H54 (cell line): ENCODE measurements around the gene HOXA3.

ENCODE experiments used
- DNase-seq: peaks from one replicate; pipeline ENCODE4 v3.0.0; 2011; ENCODE audit warnings: low spot score, mixed read lengths; ENCODE audit not compliant: insufficient read length
- FAIRE-seq: peaks from 3 replicates; lab custom pipeline; 2011; peaks lifted over from hg19 to GRCh38; lab: Jason Lieb, UNC
- POLR2A ChIP-seq: IDR thresholded peaks from 2 replicates; pipeline ENCODE4 v1.6.1; 2011; ENCODE audit warnings: low read depth, mild to moderate bottlenecking, low read length

The HOXA3 gene

GRCh38 chr7:27078616-27079233, 73.7 kb downstream of the HOXA3 start:
- no peak for TF ChIP-seq POLR2A
- no peak for DNase-seq
- no peak for FAIRE-seq

GRCh38 chr7:27073076-27073475, 79.3 kb downstream of the HOXA3 start:
- TF ChIP-seq POLR2A, result no peak
- no peak for DNase-seq
- FAIRE-seq, result peak; percentile 84

- TF ChIP-seq POLR2A, result no peak
- DNase-seq, result no peak
- FAIRE-seq, result no peak
These were observed 80.6 kb downstream of the HOXA3 start for GRCh38 chr7:27071622-27072390.

- no peak for FAIRE-seq
- no peak for DNase-seq
- no peak for TF ChIP-seq POLR2A
These were observed 84.1 kb downstream of the HOXA3 start for GRCh38 chr7:27068259-27068658.

GRCh38 chr7:27066148-27066547, 86.2 kb downstream of the HOXA3 start:
- DNase-seq, result no peak
- FAIRE-seq, result peak; percentile 23
- no peak for TF ChIP-seq POLR2A

- FAIRE-seq, result no peak
- no peak for DNase-seq
These were observed 86.7 kb downstream of the HOXA3 start for GRCh38 chr7:27065709-27066108.

GRCh38 chr7:27064661-27065060, 87.7 kb downstream of the HOXA3 start:
- FAIRE-seq, result no peak
- no peak for TF ChIP-seq POLR2A

More at GRCh38 chr7:27065709-27066108, 86.7 kb downstream of the HOXA3 start:
- TF ChIP-seq POLR2A, result no peak

GRCh38 chr7:27064159-27064558, 88.2 kb downstream of the HOXA3 start:
- FAIRE-seq, result no peak
- DNase-seq, result no peak
- TF ChIP-seq POLR2A, result no peak

More at GRCh38 chr7:27064661-27065060, 87.7 kb downstream of the HOXA3 start:
- DNase-seq, result no peak

GRCh38 chr7:27062946-27063345, 89.4 kb downstream of the HOXA3 start:
- DNase-seq, result no peak
- no peak for TF ChIP-seq POLR2A
- FAIRE-seq, result no peak
